ENCODE results near the gene CA10. TPM values are rescaled to one million over a fixed set of nuclear protein-coding genes. Genes with fewer than 3 reads are reported as not detected.

The CA10 gene
- total and polyA plus RNA-seq, 4 experiments from 2014 or later, result 0.57 TPM; not detected in 3

DNA sequence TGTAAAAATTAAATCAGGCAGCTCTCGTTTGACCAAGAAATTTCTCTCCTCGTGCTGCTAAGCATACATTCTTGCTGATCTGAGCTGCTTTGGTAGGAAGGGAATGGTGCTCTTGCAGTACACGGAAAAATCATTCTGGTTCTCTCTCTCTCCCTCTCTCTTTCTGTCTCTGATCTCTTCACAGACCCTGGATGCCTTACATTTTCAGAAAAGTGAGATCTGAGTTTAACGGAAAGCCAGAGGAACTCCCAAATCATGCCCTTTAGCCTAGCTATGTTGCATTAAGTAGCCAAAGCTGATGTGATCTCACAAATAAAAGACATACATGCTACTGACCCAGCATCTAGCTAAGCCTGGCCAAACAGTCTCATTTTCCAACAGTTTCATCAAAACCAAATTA lies 4.0 kb downstream of the CA10 start:
- Histone ChIP-seq H3K4me1 (ENCODE audit: insufficient read depth, low read length) (no peaks in the 10 kb centered on the region), H3K27me3 (ENCODE audit: insufficient read depth, low read length) (no peaks in the 10 kb centered on the region), H3K27ac (ENCODE audit: low read depth, low read length) (no peak overlapping the region), H3K36me3 (ENCODE audit: insufficient read depth, low read length) (no peaks in the 10 kb centered on the region), H3K4me3 (ENCODE audit: low read length in 2 of 2) (no peak overlapping the region), H3K9me3 (ENCODE audit: control insufficient read depth in 1 of 2, low read length in 2 of 2) (no peaks in the 10 kb centered on the region)
- ChIA-PET POLR2A (ENCODE audit: partially characterized antibody) (no interaction called here), CTCF (ENCODE audit: partially characterized antibody) (no interaction called here)
- H3K27ac Mint-ChIP-seq, result no peak overlapping the region
- H3K27me3 Mint-ChIP-seq, result peaks cover 24 to 33% of the 10 kb centered on the region in 2 donors
- peaks cover 0 to 8% (median 0%) of the 10 kb centered on the region in 4 donors for H3K4me1 Mint-ChIP-seq
- H3K9me3 Mint-ChIP-seq, result peaks cover 0 to 10% (median 4%) of the 10 kb centered on the region in 8 donors
- DNase-seq, result no peak
- no peaks in the 10 kb centered on the region for H3K36me3 Mint-ChIP-seq
- no peak overlapping the region for H3K4me3 Mint-ChIP-seq
- intact Hi-C loops (cut with micrococcal nuclease), result no loop called here

DNA sequence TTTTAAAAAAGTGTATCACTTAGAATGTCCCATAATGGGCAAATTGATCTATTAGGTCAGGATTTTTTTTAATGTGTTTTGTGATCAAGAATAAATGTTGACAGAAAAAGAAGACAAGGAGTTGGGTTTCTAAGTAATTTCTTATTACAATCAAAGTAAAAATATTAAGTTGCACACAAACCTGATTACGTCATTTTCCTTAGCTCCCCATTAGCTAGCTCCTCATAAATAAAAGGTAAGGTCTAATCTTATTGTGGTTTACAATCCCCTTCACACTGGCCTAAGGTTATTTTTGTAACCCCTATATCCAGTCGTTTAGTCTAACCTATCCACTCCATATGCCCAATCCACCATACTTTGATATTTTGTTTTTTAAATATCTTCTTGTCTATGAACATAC lies 7.6 kb downstream of the CA10 start:
- H3K36me3 Mint-ChIP-seq, result no peaks in the 10 kb centered on the region
- no peaks in the 10 kb centered on the region for H3K4me1 ChIP-seq (ENCODE audit: insufficient read depth, low read length)
- no peaks in the 10 kb centered on the region for H3K9me3 ChIP-seq (ENCODE audit: control insufficient read depth in 1 of 2, low read length in 2 of 2)
- DNase-seq, result no peak
- no peak overlapping the region for H3K27ac ChIP-seq (ENCODE audit: low read depth, low read length)
- intact Hi-C loops (cut with micrococcal nuclease), result no loop called here
- CTCF ChIA-PET (ENCODE audit: partially characterized antibody), result no interaction called here
- POLR2A ChIA-PET (ENCODE audit: partially characterized antibody), result no interaction called here
- peaks cover 0 to 5% (median 2%) of the 10 kb centered on the region in 4 donors for H3K4me1 Mint-ChIP-seq
- H3K4me3 ChIP-seq (ENCODE audit: low read length in 2 of 2), result no peak overlapping the region
- peaks cover 0 to 4% (median under 1%) of the 10 kb centered on the region in 8 donors for H3K9me3 Mint-ChIP-seq
- H3K27me3 ChIP-seq (ENCODE audit: insufficient read depth, low read length), result no peaks in the 10 kb centered on the region
- no peak overlapping the region for H3K4me3 Mint-ChIP-seq
- H3K36me3 ChIP-seq (ENCODE audit: insufficient read depth, low read length), result no peaks in the 10 kb centered on the region
- H3K27me3 Mint-ChIP-seq, result peaks cover 2 to 5% of the 10 kb centered on the region in 2 donors
- H3K27ac Mint-ChIP-seq, result no peak overlapping the region

DNA sequence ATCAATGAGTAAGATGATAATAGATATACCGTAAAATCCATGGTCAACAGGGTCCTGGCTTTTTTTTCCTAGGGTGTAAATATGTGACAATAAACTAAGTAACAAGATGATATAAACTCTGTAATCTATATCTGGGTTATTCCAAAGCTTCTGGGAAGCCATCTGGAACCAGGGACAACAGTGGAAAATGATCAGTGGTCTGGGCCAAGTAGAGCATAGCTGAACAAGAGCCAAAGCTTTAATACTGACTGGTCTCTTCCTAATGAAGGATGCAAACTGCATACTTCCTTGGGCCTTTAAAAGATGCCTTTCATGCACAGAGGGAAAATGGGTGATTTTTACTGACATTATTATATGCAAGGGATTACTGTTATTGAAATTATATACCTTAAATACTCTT lies 8.9 kb downstream of the CA10 start:
- Histone ChIP-seq H3K27me3 (ENCODE audit: insufficient read depth, low read length) (no peaks in the 10 kb centered on the region), H3K27ac (ENCODE audit: low read depth, low read length) (no peak overlapping the region), H3K4me1 (ENCODE audit: insufficient read depth, low read length) (no peaks in the 10 kb centered on the region), H3K9me3 (ENCODE audit: control insufficient read depth in 1 of 2, low read length in 2 of 2) (no peaks in the 10 kb centered on the region), H3K36me3 (ENCODE audit: insufficient read depth, low read length) (no peaks in the 10 kb centered on the region), H3K4me3 (ENCODE audit: low read length in 2 of 2) (no peak overlapping the region)
- H3K4me1 Mint-ChIP-seq, result peaks cover 0 to 5% (median 2%) of the 10 kb centered on the region in 4 donors
- ChIA-PET POLR2A (ENCODE audit: partially characterized antibody) (no interaction called here), CTCF (ENCODE audit: partially characterized antibody) (no interaction called here)
- no peak for DNase-seq
- no peak overlapping the region for H3K4me3 Mint-ChIP-seq
- intact Hi-C loops (cut with micrococcal nuclease), result no loop called here
- H3K27me3 Mint-ChIP-seq, result peaks cover 0 to 2% of the 10 kb centered on the region in 2 donors
- H3K27ac Mint-ChIP-seq, result no peak overlapping the region
- no peaks in the 10 kb centered on the region for H3K36me3 Mint-ChIP-seq
- H3K9me3 Mint-ChIP-seq, result peaks cover 0 to 4% (median 0%) of the 10 kb centered on the region in 8 donors

DNA sequence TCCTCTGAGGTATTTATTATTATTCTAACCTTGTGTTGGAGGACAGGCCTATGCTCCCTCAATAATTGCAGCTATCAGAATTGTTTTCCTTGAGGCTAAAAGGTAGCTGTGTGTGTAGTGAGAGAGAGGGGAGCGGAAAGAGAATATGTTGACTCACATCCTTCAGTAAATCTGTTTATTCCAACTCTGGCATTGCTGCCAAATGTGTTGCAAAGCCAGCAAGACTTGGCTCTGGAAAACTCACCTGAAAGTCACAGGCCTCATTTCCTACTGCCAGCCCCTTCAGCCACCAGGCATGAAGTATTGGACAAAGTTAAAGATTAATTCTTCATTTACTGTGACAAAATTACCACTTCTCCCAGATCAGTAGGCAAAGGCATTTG lies 9.6 kb downstream of the CA10 start:
- ChIA-PET POLR2A (ENCODE audit: partially characterized antibody) (no interaction called here), CTCF (ENCODE audit: partially characterized antibody) (no interaction called here)
- Mint-ChIP-seq H3K27ac (no peak overlapping the region), H3K27me3 (peaks cover 0 to 2% of the 10 kb centered on the region in 2 donors), H3K36me3 (no peaks in the 10 kb centered on the region), H3K9me3 (peaks cover 0 to 4% (median 0%) of the 10 kb centered on the region in 8 donors), H3K4me1 (peaks cover 0 to 5% (median 2%) of the 10 kb centered on the region in 4 donors), H3K4me3 (no peak overlapping the region)
- no peaks in the 10 kb centered on the region for H3K36me3 ChIP-seq (ENCODE audit: insufficient read depth, low read length)
- no peaks in the 10 kb centered on the region for H3K4me1 ChIP-seq (ENCODE audit: insufficient read depth, low read length)
- H3K9me3 ChIP-seq (ENCODE audit: control insufficient read depth in 1 of 2, low read length in 2 of 2), result no peaks in the 10 kb centered on the region
- H3K27me3 ChIP-seq (ENCODE audit: insufficient read depth, low read length), result no peaks in the 10 kb centered on the region
- intact Hi-C loops (cut with micrococcal nuclease), result no loop called here
- no peak for DNase-seq
- H3K4me3 ChIP-seq (ENCODE audit: low read length in 2 of 2), result no peak overlapping the region
- H3K27ac ChIP-seq (ENCODE audit: low read depth, low read length), result no peak overlapping the region

DNA sequence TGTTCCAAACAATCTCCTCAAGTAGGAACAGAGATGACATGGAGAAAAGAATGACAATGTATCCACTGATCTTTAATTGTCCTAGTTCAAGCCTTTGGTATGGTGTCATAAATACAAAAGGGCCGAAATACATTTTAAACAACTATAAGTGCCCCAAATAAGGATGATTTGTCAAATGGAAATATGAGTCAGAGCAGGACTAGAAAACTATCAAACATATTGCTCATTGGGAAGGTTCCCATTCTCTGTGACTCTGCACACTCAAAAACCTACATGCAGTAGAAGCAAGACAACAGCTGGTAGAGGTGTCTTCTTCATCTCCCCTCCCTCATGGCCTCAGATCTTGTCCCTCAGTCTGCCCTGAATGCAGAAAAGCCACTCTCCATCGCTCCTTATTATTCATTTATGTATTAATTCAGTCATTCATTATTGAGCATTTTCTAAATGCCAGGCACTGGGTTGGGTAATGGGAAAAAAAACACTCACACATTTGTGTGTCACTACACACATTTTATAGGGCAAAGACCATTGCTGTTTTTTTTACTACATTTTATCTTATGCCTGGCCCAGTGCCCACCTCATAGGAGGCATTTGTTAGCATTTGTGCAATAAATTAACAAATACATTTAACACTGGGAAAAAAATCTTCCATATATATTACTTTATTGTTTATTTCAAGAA lies 10.1 kb downstream of the CA10 start:
- Mint-ChIP-seq H3K4me1 (peaks cover 0 to 5% (median 2%) of the 10 kb centered on the region in 4 donors), H3K27me3 (peaks cover 0 to 2% of the 10 kb centered on the region in 2 donors), H3K4me3 (no peak overlapping the region), H3K27ac (no peak overlapping the region), H3K9me3 (peaks cover 0 to 4% (median 0%) of the 10 kb centered on the region in 8 donors), H3K36me3 (no peaks in the 10 kb centered on the region)
- H3K4me3 ChIP-seq (ENCODE audit: low read length in 2 of 2), result no peak overlapping the region
- no peaks in the 10 kb centered on the region for H3K36me3 ChIP-seq (ENCODE audit: insufficient read depth, low read length)
- intact Hi-C loops (cut with micrococcal nuclease), result no loop called here
- no peaks in the 10 kb centered on the region for H3K4me1 ChIP-seq (ENCODE audit: insufficient read depth, low read length)
- CTCF ChIA-PET (ENCODE audit: partially characterized antibody), result no interaction called here
- DNase-seq, result no peak
- H3K27ac ChIP-seq (ENCODE audit: low read depth, low read length), result no peak overlapping the region
- POLR2A ChIA-PET (ENCODE audit: partially characterized antibody), result no interaction called here
- no peaks in the 10 kb centered on the region for H3K27me3 ChIP-seq (ENCODE audit: insufficient read depth, low read length)
- H3K9me3 ChIP-seq (ENCODE audit: control insufficient read depth in 1 of 2, low read length in 2 of 2), result no peaks in the 10 kb centered on the region

DNA sequence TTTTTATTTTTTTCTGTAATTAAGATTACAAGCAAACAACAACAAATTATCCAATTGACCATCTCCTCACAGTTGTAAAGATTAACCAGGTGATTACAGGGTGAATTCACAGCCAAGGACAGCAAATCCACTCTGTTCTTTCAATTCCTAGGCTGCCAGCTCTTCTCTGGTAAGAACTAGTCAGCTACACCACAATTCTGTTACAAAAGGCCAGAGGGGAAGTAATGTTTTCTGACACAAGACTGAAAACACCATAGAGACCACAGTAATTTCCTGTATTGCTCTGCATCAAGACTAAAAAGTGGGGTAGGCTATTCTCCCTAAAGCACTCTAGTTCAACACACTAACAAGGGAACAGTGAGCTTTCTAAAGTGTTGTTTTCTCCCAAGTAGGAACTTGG lies 10.6 kb downstream of the CA10 start:
- Histone ChIP-seq H3K36me3 (ENCODE audit: insufficient read depth, low read length) (no peaks in the 10 kb centered on the region), H3K27me3 (ENCODE audit: insufficient read depth, low read length) (no peaks in the 10 kb centered on the region), H3K9me3 (ENCODE audit: control insufficient read depth in 1 of 2, low read length in 2 of 2) (no peaks in the 10 kb centered on the region), H3K4me1 (ENCODE audit: insufficient read depth, low read length) (no peaks in the 10 kb centered on the region), H3K27ac (ENCODE audit: low read depth, low read length) (no peak overlapping the region), H3K4me3 (ENCODE audit: low read length in 2 of 2) (no peak overlapping the region)
- no peak overlapping the region for H3K4me3 Mint-ChIP-seq
- H3K27ac Mint-ChIP-seq, result peak overlapping the region in 1 of 7 donors; percentile 54
- DNase-seq, result no peak
- peaks cover 0 to 5% (median 2%) of the 10 kb centered on the region in 4 donors for H3K4me1 Mint-ChIP-seq
- H3K9me3 Mint-ChIP-seq, result peaks cover 0 to 4% (median 0%) of the 10 kb centered on the region in 8 donors
- H3K36me3 Mint-ChIP-seq, result no peaks in the 10 kb centered on the region
- POLR2A ChIA-PET (ENCODE audit: partially characterized antibody), result no interaction called here
- CTCF ChIA-PET (ENCODE audit: partially characterized antibody), result no interaction called here
- intact Hi-C loops (cut with micrococcal nuclease), result no loop called here
- peaks cover 0 to 2% of the 10 kb centered on the region in 2 donors for H3K27me3 Mint-ChIP-seq

DNA sequence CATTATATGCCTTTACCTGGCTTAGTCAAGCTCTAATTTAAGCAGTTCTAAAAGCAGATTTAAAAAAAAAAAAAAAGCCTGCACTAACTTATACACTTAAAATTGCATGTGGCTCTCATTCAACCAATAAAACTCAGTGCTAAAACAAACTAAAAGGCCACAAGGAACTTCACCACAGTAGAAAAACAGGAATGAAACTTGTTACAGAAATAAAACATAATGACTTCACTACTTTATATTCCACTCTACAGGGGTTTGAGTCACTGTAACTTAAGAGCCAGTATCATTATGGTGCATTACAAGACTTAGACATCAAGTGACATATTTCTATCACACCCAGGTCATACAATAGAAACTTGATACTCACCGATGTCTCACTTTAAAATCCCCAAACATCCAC lies 11.1 kb downstream of the CA10 start:
- Mint-ChIP-seq H3K4me3 (no peak overlapping the region), H3K9me3 (peaks cover 0 to 4% (median 0%) of the 10 kb centered on the region in 8 donors), H3K27ac (peak overlapping the region in 1 of 7 donors; percentile 54), H3K4me1 (peaks cover 0 to 5% (median 2%) of the 10 kb centered on the region in 4 donors), H3K36me3 (no peaks in the 10 kb centered on the region), H3K27me3 (peaks cover 0 to 2% of the 10 kb centered on the region in 2 donors)
- ChIA-PET CTCF (ENCODE audit: partially characterized antibody) (no interaction called here), POLR2A (ENCODE audit: partially characterized antibody) (no interaction called here)
- Histone ChIP-seq H3K27me3 (ENCODE audit: insufficient read depth, low read length) (no peaks in the 10 kb centered on the region), H3K4me3 (ENCODE audit: low read length in 2 of 2) (no peak overlapping the region), H3K27ac (ENCODE audit: low read depth, low read length) (no peak overlapping the region), H3K4me1 (ENCODE audit: insufficient read depth, low read length) (no peaks in the 10 kb centered on the region), H3K36me3 (ENCODE audit: insufficient read depth, low read length) (no peaks in the 10 kb centered on the region), H3K9me3 (ENCODE audit: control insufficient read depth in 1 of 2, low read length in 2 of 2) (no peaks in the 10 kb centered on the region)
- no peak for DNase-seq
- intact Hi-C loops (cut with micrococcal nuclease), result no loop called here
